ENCODE results near the gene FASTK. TPM values are rescaled to one million over a fixed set of nuclear protein-coding genes. Genes with fewer than 3 reads are reported as not detected.

Gene FASTK
- total RNA-seq, 1 donor from 2014 or later = 81.9 TPM

- Mint-ChIP-seq H3K27me3 (peaks cover 2% of the 10 kb centered on the region), H3K9me3 (ENCODE audit: low read depth) (no peaks in the 10 kb centered on the region), H3K36me3 (ENCODE audit: insufficient read depth) (peaks cover 11% of the 10 kb centered on the region), H3K4me3 (ENCODE audit: low read depth) (peak overlapping the region; percentile 11), H3K27ac (no peak overlapping the region), H3K4me1 (ENCODE audit: low read depth) (peaks cover 26% of the 10 kb centered on the region)
- no peak for DNase-seq (ENCODE audit: low spot score, unreplicated experiment)
- TF ChIP-seq CTCF (IDR thresholded peaks at IDR 0.05; ENCODE audit: unreplicated experiment) = no peak
Observed at GRCh38 chr7:151116603-151117440, 36.2 kb upstream of the FASTK start.

- no peak for DNase-seq (ENCODE audit: low spot score, unreplicated experiment)
- Mint-ChIP-seq H3K27me3 (peaks cover 2% of the 10 kb centered on the region), H3K9me3 (ENCODE audit: low read depth) (no peaks in the 10 kb centered on the region), H3K4me3 (ENCODE audit: low read depth) (peak overlapping the region; percentile 72), H3K4me1 (ENCODE audit: low read depth) (peaks cover 32% of the 10 kb centered on the region), H3K36me3 (ENCODE audit: insufficient read depth) (peaks cover 7% of the 10 kb centered on the region), H3K27ac (no peak overlapping the region)
- TF ChIP-seq CTCF (IDR thresholded peaks at IDR 0.05; ENCODE audit: unreplicated experiment) = no peak
Observed at GRCh38 chr7:151115836-151116418, 35.3 kb upstream of the FASTK start.

GRCh38 chr7:151115121-151115835 lies 34.7 kb upstream of the FASTK start:
- Mint-ChIP-seq H3K4me3 (ENCODE audit: low read depth) (peak overlapping the region; percentile 72), H3K36me3 (ENCODE audit: insufficient read depth) (peaks cover 7% of the 10 kb centered on the region), H3K9me3 (ENCODE audit: low read depth) (no peaks in the 10 kb centered on the region), H3K27ac (no peak overlapping the region), H3K4me1 (ENCODE audit: low read depth) (peaks cover 34% of the 10 kb centered on the region), H3K27me3 (peaks cover 2% of the 10 kb centered on the region)
- no peak for TF ChIP-seq CTCF (IDR thresholded peaks at IDR 0.05; ENCODE audit: unreplicated experiment)
- DNase-seq (ENCODE audit: low spot score, unreplicated experiment) = no peak

GRCh38 chr7:151114151-151115090 lies 33.8 kb upstream of the FASTK start:
- DNase-seq (ENCODE audit: low spot score, unreplicated experiment) = peak; percentile 38
- peaks cover 7% of the 10 kb centered on the region for H3K36me3 Mint-ChIP-seq (ENCODE audit: insufficient read depth)
- no peaks in the 10 kb centered on the region for H3K9me3 Mint-ChIP-seq (ENCODE audit: low read depth)
- H3K27me3 Mint-ChIP-seq = peaks cover 2% of the 10 kb centered on the region
- peak; percentile 15 for TF ChIP-seq CTCF (IDR thresholded peaks at IDR 0.05; ENCODE audit: unreplicated experiment)
- peaks cover 34% of the 10 kb centered on the region for H3K4me1 Mint-ChIP-seq (ENCODE audit: low read depth)
- H3K4me3 Mint-ChIP-seq (ENCODE audit: low read depth) = peak overlapping the region; percentile 63
- no peak overlapping the region for H3K27ac Mint-ChIP-seq
